K562 (cell line): ENCODE measurements around the gene PFDN2. TPM values are rescaled to one million over a fixed set of nuclear protein-coding genes. Genes with fewer than 3 reads are reported as not detected.
A peak's percentile ranks its signal among the peaks of the same experiment; 100 is the strongest.

Experiments
- ATAC-seq: fragments of 200-7000 bp; cut with Tn5 transposase; 3 replicates; pipeline ENCODE4 v1.9.1; 2020; ENCODE audit warnings: moderate library complexity
- BruUV-seq: library from RNA; stranded (reverse); fragments of 400-500 nt; replicated peaks from 2 replicates; lab custom pipeline; 2021; lab: Mats Ljungman, UMichigan
- CTCF ChIA-PET: fragments of 300-600 bp; formaldehyde crosslinking; extraction: SDS; loops from one replicate; lab custom pipeline; 2021; ENCODE audit warnings: low intra/inter-chr PET ratio; lab: Yijun Ruan, JAX
- POLR2A ChIA-PET: fragments of 300-600, 350-650 bp; sonication (Branson Sonifier 250); formaldehyde crosslinking; extraction: SDS; loops from one replicate; lab custom pipeline; 2021; ENCODE audit warnings: antibody characterized with exemption, inconsistent platforms; lab: Yijun Ruan, JAX
- DNase-seq, 4 experiments: peaks; one replicate each; pipeline versions ENCODE4 v3.0.0 to v3.0.0-alpha.2; 2011 to 2018; ENCODE audit warnings: low spot score in 3 of 4, mixed read lengths in 3 of 4; ENCODE audit errors: extremely low read depth in 1 of 4
- FAIRE-seq: peaks from 2 replicates; lab custom pipeline; 2011; peaks lifted over from hg19 to GRCh38; lab: Jason Lieb, UNC
- H2AFZ ChIP-seq: 2 replicates; pipeline ENCODE4 v1.6.0; 2011; ENCODE audit warnings: low read depth, low read length, control low read depth, inconsistent platforms
- H3K27ac ChIP-seq: fragments of 200-600 bp; 3 replicates; pipeline ENCODE4 v1.8.0; 2011; ENCODE audit warnings: low read depth, mild to moderate bottlenecking, control low read depth, inconsistent platforms, low read length, moderate library complexity, mixed read lengths; ENCODE audit errors: extremely low read depth
- H3K27me3 ChIP-seq, 2 experiments: fragments of 300-600 bp in 1 of 2; 2 replicates in 1 of 2; 3 replicates in 1 of 2; pipeline versions ENCODE4 v1.6.0 to v1.8.0; 2011; ENCODE audit warnings: inconsistent platforms in 2 of 2, low read length in 2 of 2, mild to moderate bottlenecking in 1 of 2, mixed read lengths in 1 of 2, moderate library complexity in 1 of 2; ENCODE audit not compliant: control insufficient read depth in 2 of 2, insufficient read depth in 2 of 2
- H3K36me3 ChIP-seq: fragments of 300-600 bp; 3 replicates; pipeline ENCODE4 v1.8.0; 2011; ENCODE audit warnings: mild to moderate bottlenecking, low read length, inconsistent platforms; ENCODE audit not compliant: control insufficient read depth, insufficient read depth
- H3K4me1 ChIP-seq, 2 experiments: fragments of 200-600 bp in 1 of 2; replicated peaks in 1 of 2; 2 replicates in 1 of 2; 3 replicates in 1 of 2; pipeline versions ENCODE4 v1.5.1 to v1.8.0; 2011; ENCODE audit warnings: inconsistent platforms in 2 of 2, low read length in 2 of 2, mild to moderate bottlenecking in 1 of 2, mixed read lengths in 1 of 2, moderate library complexity in 1 of 2; ENCODE audit not compliant: control insufficient read depth in 2 of 2, insufficient read depth in 2 of 2
- H3K4me2 ChIP-seq: 2 replicates; pipeline ENCODE4 v1.6.1; 2011; ENCODE audit warnings: low read length, control low read depth, inconsistent platforms, mixed read lengths; ENCODE audit not compliant: insufficient read depth
- H3K4me3 ChIP-seq: fragments of 200-600 bp; sonication (generic), shearing (Covaris generic); 2 replicates; pipeline ENCODE4 v1.5.1; 2016; ENCODE audit warnings: control low read depth, inconsistent platforms
- H3K79me2 ChIP-seq: fragments of 200-600 bp; 3 replicates; pipeline ENCODE4 v1.8.0; 2011; ENCODE audit warnings: low read length, inconsistent platforms; ENCODE audit not compliant: control insufficient read depth, insufficient read depth
- H3K9ac ChIP-seq, 2 experiments: 2 replicates each; pipeline versions ENCODE4 v1.6.0 to v1.6.1; 2011; ENCODE audit warnings: low read depth in 2 of 2, low read length in 2 of 2, control low read depth in 1 of 2, inconsistent platforms in 1 of 2, mild to moderate bottlenecking in 1 of 2, mixed read lengths in 1 of 2; ENCODE audit not compliant: insufficient read depth in 1 of 2
- H3K9me1 ChIP-seq: one replicate; pipeline ENCODE4 v1.6.0; 2011; ENCODE audit warnings: inconsistent platforms, mild to moderate bottlenecking, low read length, moderate library complexity; ENCODE audit not compliant: control insufficient read depth, insufficient read depth
- H3K9me3 ChIP-seq: replicated peaks from 2 replicates; pipeline ENCODE4 v1.5.1; 2011; ENCODE audit warnings: low read depth, low read length, inconsistent platforms; ENCODE audit not compliant: control insufficient read depth, insufficient read depth
- H4K20me1 ChIP-seq: replicated peaks from 2 replicates; pipeline ENCODE4 v1.6.1; 2011; ENCODE audit warnings: low read length, inconsistent platforms, mixed read lengths; ENCODE audit not compliant: control insufficient read depth, insufficient read depth
- ARID1B ChIP-seq: fragments of 450-650 bp; IDR thresholded peaks from 2 replicates; pipeline ENCODE4 v1.6.1; 2016; ENCODE audit warnings: antibody characterized with exemption, mild to moderate bottlenecking, inconsistent platforms
- CBFA2T3 ChIP-seq: fragments of 450-650 bp; IDR thresholded peaks from 2 replicates; pipeline ENCODE4 v1.6.1; 2017
- CBFB ChIP-seq: sonication (generic); formaldehyde crosslinking; IDR thresholded peaks from 2 replicates; pipeline ENCODE4 v1.4.0; 2020; ENCODE audit warnings: mild to moderate bottlenecking, missing genetic modification reagents
- HDAC1 ChIP-seq, 2 experiments: fragments of 450-650 bp; IDR thresholded peaks; 2 replicates each; pipeline ENCODE4 v1.6.1; 2016 to 2017; ENCODE audit warnings: inconsistent platforms in 1 of 2, mild to moderate bottlenecking in 1 of 2, moderate library complexity in 1 of 2
- HNRNPLL ChIP-seq: fragments of 200-400 bp; formaldehyde crosslinking; IDR thresholded peaks from 2 replicates; pipeline ENCODE4 v1.6.1; 2017; ENCODE audit warnings: low read length, low read depth, mild to moderate bottlenecking; ENCODE audit not compliant: poor library complexity, severe bottlenecking
- XRCC4 ChIP-seq: IDR thresholded peaks from one replicate; pipeline ENCODE4 v1.6.1; 2011; ENCODE audit not compliant: insufficient read depth, insufficient read length; ENCODE audit errors: extremely low read depth
- ZEB2 ChIP-seq: fragments of 450-650 bp; IDR thresholded peaks from 2 replicates; pipeline ENCODE4 v1.6.1; 2016
- ZFP1 ChIP-seq: fragments of 450-650 bp; formaldehyde crosslinking; IDR thresholded peaks from 2 replicates; pipeline ENCODE4 v1.4.0; 2020; ENCODE audit warnings: mild to moderate bottlenecking, mixed read lengths
- ZNF282 ChIP-seq: sonication (generic); formaldehyde crosslinking; IDR thresholded peaks from 2 replicates; pipeline ENCODE4 v1.8.1; 2023; ENCODE audit warnings: missing genetic modification reagents
- ZNF436 ChIP-seq: fragments of 250-450, 450-650 bp; sonication (Bioruptor Pico); formaldehyde crosslinking; IDR thresholded peaks from 2 replicates; pipeline ENCODE4 v1.7.0; 2020; ENCODE audit warnings: mild to moderate bottlenecking
- ZNF696 ChIP-seq: fragments of 250-450 bp; sonication (Bioruptor Pico); conservative IDR thresholded peaks from 2 replicates; pipeline ENCODE4 v1.4.0; 2020; ENCODE audit warnings: mild to moderate bottlenecking, moderate library complexity
- WGBS: fragments of 100-300 bp; shearing (Covaris generic); methylation state at CpG from one replicate; pipeline ENCODE4 v1.1.6; 2016; ENCODE audit warnings: low coverage, mixed read lengths; ENCODE audit not compliant: insufficient coverage; ENCODE audit errors: missing lambda C conversion rate; 5-methylcytosine and 5-hydroxymethylcytosine counted together
- in situ Hi-C: fragments of 300-500 bp; cut with MboI; formaldehyde crosslinking; loops from 4 replicates; pipeline ENCODE4 v1.15.0; 2018; ENCODE audit warnings: inconsistent platforms, mixed read lengths
- intact Hi-C: fragments of 100-400 bp; cut with micrococcal nuclease; formaldehyde crosslinking; loops from 2 replicates; pipeline ENCODE4 v1.14.2; 2022
- polyA plus RNA-seq, 8 experiments: library from polyadenylated mRNA; depleted of rRNA in 4 of 8; stranded (reverse) in 5 of 8; unstranded in 3 of 8; fragments of >200 nt; fragmentation: Nextera tagmentation in 2 of 8; fragmentation: Illumina TruSeq in 1 of 8; extraction: Ambion mirVana in 2 of 8; extraction: Trizol in 1 of 8; gene quantifications; 2 replicates each; pipeline versions ENCODE4 v1.2.1 to v1.2.3, GENCODE V29; 2011 to 2014; ENCODE audit warnings: inconsistent platforms in 1 of 8, missing spikeins in 1 of 8
- total RNA-seq, 7 experiments: library from RNA; depleted of rRNA in 6 of 7; stranded (reverse); fragments of >200 nt in 6 of 7; fragmentation: Illumina TruSeq in 2 of 7; extraction: Trizol in 2 of 7; gene quantifications; 2 replicates each; pipeline versions ENCODE4 v1.2.1 to v1.2.3, GENCODE V29; 2011 to 2021; ENCODE audit warnings: low replicate concordance in 1 of 7
- TF ChIP-seq, protein P1 (sequence below): fragments of 450-650 bp; formaldehyde crosslinking; IDR thresholded peaks from 2 replicates; pipeline ENCODE4 v1.4.0; 2022; ENCODE audit warnings: missing genetic modification characterization

PFDN2 gene
- total and polyA plus RNA-seq, 9 of the 15 experiments (the other 6 are each of a cell fraction or from before 2014, with no cell fraction given) = 50.2 to 361 (median 144) TPM

DNA sequence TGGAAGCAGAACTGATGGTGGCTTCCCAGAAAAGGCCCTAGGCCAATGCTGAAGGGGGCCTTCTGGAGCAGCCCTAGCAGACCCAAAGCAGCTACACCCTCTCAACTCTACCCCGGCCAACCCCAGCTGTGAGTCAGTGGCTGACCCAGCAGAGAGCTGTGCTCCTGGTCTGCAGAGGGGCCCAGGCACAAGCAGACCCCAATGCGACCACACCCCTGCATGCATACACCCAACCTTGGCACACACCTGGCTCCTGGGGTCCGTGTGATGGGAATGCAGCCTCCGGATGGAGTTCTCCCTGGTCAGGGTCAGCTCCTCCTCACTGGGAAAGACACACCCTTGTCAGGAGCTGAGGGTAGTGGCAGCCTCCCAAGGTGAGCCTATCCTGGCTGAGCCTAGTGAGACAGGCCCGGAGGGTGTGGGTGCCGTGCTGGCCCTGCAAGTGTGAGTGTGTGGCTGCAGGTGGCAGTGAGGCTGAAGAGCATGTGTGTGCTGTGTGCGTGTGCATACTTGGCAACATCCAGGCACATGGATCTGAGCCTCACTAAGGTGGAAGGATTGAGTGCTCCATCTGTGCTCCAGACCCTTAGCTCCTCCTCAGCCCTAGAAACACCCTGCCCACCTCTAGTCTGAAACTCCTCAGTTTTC, 44.2 kb downstream of the PFDN2 start:
- WGBS = 55% methylated on average over 7 of the region's 7 CpGs
- no peak overlapping the region for H3K27ac ChIP-seq
- BruUV-seq = no TSS peak

More for the DNA sequence above, 44.2 kb downstream of the PFDN2 start:
- ChIA-PET CTCF (no interaction called here), POLR2A (interaction anchor here (0.6 to 1.9 kb wide), 7 partner anchors 12 to 449 kb away, joined by 3 to 8 read pairs (median 3); partner anchors contain the start of gene DEDD)
- ATAC-seq = peak; percentile 43
- H3K9ac ChIP-seq = no peak overlapping the region
- no peak overlapping the region for H3K4me2 ChIP-seq
- peaks cover 14 to 27% of the 10 kb centered on the region in 2 experiments for H3K4me1 ChIP-seq
- DNase-seq = no peak
- H3K36me3 ChIP-seq = no peaks in the 10 kb centered on the region
- no peaks in the 10 kb centered on the region for H4K20me1 ChIP-seq
- no peaks in the 10 kb centered on the region for H3K79me2 ChIP-seq
- no peaks in the 10 kb centered on the region for H3K27me3 ChIP-seq
- H3K4me3 ChIP-seq = no peak overlapping the region
- H3K9me3 ChIP-seq = no peaks in the 10 kb centered on the region
- H2AFZ ChIP-seq = no peak overlapping the region
- in situ Hi-C loops (no loop called here), intact Hi-C loops (loop anchor here (10.0 kb wide), 1 partner anchor 61 kb away; the partner anchor contains the start of gene DEDD)
- FAIRE-seq = no peak
- TF ChIP-seq HDAC1 (IDR thresholded peaks at IDR 0.05) (no peak), ARID1B (no peak), ZNF282 (CRISPR knock-in tag) (no peak), XRCC4 (no peak), ZNF696 (CRISPR knock-in tag) (no peak), ZNF436 (CRISPR knock-in tag) (no peak), CBFB (no peak), ZEB2 (no peak), HNRNPLL (no peak), CBFA2T3 (no peak), ZFP1 (CRISPR knock-in tag) (no peak)
- TF ChIP-seq, protein P1, sequence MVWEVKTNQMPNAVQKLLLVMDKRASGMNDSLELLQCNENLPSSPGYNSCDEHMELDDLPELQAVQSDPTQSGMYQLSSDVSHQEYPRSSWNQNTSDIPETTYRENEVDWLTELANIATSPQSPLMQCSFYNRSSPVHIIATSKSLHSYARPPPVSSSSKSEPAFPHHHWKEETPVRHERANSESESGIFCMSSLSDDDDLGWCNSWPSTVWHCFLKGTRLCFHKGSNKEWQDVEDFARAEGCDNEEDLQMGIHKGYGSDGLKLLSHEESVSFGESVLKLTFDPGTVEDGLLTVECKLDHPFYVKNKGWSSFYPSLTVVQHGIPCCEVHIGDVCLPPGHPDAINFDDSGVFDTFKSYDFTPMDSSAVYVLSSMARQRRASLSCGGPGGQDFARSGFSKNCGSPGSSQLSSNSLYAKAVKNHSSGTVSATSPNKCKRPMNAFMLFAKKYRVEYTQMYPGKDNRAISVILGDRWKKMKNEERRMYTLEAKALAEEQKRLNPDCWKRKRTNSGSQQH (CRISPR knock-in tag) = no peak
- no peaks in the 10 kb centered on the region for H3K9me1 ChIP-seq
